Putamen (tissue), 1 donor: ENCODE measurements around the gene CACNA2D3.

ENCODE experiments used
- DNase-seq: peaks from one replicate; pipeline ENCODE4 v3.0.0-alpha.2; 2016; ENCODE audit warnings: low spot score

Gene CACNA2D3

DNA sequence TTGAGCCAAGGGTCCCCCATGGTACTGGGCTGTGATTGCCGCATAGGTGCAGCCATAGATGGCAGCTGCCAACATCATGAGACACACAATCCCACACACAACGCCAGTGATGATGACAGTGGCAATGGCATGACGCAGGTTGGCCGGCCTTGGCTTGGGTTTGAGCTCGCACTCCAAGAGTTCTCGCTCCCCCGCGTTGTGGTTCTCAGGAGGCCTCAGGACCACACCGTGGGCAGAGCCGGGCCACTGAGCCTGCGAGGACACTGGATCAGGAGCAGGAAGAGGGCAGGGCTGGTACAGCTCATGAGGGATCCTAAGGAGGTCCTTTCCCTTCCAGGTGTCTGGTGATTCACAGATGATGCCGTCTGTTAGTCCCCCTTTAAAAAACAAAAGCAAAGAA, 796.2 kb downstream of the CACNA2D3 start:
- no peak for DNase-seq

GRCh38 chr3:54928046-54928770, 805.9 kb downstream of the CACNA2D3 start, which contains the start of gene LRTM1:
TSS of gene LRTM1 (minus strand) at chr3:54928059. CDS start at chr3:54927911, 148 bp downstream.
- no peak for DNase-seq

GRCh38 chr3:54931182-54931581, 808.8 kb downstream of the CACNA2D3 start:
- DNase-seq = peak; percentile 91

DNA sequence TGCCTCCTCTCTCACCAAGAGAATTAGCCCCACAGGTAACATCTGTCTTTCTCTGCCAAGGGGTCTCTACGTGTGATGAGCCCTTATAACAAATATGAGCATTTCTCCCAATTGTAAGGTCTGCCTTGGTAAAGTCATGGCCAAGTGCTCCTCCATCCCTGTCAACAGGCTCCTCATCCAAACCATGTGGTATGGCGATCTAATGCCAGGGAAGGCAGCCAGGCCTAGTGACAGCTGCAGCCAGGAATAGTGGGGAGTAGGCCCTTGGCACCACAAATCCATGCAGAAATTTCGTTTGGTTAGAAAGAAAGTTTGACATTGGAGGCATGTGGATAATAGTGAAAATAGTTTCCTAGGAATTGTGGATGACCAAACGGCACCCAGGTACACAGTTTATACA, 810.3 kb downstream of the CACNA2D3 start:
- DNase-seq = peak; percentile 68

DNA sequence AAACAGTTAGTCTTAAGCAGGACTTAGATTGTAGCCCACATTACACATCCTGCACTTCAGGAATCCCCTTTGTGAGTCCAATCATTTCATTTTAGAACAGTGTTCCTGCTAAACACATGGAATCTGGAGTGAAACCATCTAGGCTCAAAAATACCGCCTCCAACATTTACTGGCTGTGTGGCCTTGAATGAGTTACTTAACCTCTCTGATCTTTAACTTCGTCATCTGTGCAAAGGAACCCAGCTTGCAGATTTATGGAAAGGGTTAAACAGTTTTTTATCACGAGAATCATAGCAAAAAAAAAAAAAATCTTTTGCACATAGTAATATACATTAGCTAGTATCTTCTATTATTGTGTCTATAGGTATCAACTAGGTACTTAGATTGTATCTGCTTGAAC, 813.5 kb downstream of the CACNA2D3 start:
- no peak for DNase-seq

- DNase-seq = no peak
Measured at GRCh38 chr3:54936561-54936960, 814.2 kb downstream of the CACNA2D3 start.

DNA sequence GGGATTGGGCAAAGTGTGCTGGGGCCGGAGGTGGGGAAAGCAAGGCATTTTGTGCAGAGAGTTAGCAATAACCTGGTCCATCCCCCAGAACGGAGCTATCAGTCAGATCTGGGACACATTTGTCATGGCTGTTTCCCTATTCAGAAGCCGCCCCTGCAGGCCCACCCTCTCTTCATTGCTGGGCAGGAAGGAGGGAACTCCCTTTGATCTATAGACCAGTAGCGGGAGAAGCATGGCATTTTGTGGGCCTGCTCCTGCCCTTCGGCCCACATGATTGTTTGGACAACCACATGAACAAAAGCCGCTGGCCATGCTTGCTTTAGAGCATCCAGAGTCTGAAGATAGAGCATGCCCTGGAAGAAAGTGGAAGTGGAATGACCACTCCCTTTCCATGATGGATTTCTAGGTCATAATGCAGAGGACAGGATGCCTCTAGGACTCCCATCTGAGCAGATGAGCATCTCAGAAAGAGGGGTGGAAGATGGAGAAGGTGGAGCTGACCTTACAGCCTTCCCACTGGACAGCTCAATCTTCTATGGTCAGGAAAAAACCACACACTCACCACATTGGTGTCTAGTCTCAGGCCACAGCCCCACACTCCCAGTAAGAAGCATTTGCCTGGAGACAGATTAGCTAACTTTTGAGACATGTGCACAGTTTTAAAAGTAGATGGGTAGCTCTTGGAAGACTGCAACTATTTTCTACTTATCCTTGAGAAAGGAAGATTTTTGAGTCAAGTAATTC, 817.4 kb downstream of the CACNA2D3 start:
- no peak for DNase-seq

GRCh38 chr3:54940971-54941370, 818.6 kb downstream of the CACNA2D3 start:
- no peak for DNase-seq

DNA sequence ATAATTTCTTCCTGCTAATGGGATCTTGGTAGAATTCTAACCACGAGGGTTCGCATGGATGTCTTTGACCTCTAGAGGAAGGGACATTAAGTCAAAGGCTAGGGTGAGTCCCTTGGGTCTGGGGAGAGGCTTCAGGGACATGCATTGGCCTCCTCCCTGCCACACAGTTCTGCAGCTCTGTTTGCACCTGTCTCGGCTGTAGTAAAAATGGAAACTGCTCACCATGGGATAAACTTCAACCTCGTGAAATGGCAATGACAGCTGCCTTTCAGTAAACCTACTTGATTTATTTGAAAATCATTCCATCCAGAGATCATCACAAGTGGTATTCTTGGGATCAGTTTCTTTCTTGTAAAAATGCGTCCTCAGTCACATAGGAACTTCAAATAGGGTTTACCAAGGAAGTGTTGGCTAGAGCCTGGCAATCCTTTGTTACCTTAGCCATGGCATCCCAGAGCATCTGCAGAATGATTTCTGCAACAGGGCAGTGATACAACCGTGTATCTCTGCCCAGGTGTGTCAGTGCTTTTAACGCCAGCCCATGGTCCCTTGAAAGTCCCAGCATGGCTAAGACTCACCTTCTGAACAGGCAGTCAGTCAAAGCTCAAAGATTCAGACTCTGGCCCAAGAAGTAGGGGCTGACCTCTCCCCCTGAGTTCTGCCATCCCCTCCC, 819.5 kb downstream of the CACNA2D3 start:
- no peak for DNase-seq

GRCh38 chr3:54949491-54950044, 827.2 kb downstream of the CACNA2D3 start:
- no peak for DNase-seq

DNA sequence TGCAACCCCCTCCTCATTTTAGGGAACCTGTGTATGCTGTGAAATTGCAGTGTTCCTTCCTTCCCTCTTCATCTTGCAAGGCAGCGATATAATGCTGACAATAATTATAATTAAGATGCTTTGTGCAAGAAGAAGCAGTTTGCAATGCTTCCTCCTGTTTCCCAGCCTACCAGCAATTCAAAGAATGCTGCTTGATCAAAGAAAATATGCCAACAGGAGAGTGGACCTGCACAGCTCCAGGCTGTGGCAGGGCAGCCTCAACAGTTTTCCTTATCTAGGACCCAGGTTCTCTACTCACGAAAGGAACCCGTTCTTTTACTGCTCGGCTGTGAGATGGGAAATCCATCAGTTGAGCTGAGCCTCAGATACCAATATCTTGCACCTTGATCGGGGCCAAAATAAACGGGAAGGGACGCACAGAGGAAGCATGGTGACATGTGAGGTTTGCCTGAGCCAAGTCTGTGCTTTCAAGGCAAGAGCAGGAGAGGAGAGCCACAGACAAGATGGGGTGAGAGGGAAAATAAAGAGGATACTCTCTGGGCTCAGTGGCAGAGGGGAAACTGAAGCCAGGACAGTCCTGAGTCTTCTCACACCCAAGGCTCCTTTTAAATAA, 828.1 kb downstream of the CACNA2D3 start:
- no peak for DNase-seq

DNA sequence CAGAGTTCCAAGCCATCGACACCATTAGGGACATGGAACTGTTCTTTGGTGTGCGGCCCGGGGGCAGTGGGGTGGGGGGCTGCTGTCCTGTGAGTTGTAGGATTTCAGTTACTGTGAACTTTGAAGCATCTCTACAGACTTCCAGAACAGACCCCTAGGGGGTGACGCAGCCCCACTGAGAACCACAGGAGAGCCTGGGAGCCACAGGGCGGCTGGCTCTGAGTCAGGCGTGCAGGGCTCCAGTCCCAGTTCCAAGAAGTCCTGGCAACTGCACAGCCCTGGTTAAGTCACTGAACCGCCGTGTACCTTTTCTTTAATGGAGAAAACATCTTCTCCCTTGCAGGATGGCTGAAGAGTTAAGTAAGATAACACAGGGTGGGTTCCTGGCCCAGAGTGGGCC, 829.1 kb downstream of the CACNA2D3 start:
- DNase-seq = peak; percentile 43

GRCh38 chr3:54954022-54954421, 831.7 kb downstream of the CACNA2D3 start:
- no peak for DNase-seq

DNA sequence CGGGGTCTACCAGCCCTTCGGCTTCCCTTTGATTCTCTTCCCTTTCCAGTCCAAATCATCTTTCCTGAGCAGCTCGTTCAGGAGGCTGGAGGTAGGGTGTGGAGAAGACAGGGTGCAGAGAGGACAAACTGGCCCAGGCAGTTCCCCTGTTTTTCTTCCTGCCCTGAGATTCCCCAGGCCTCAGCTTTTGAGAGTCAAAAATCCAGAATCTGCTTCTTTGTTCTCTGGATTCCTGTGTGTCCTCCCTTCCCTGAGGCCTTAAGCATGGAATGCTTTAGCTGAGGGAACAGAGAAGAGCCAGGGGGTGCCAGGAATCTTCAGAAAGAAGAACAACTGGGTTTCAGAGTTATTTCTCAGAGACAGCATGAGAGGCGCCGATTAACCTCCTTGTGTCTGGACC, 832.2 kb downstream of the CACNA2D3 start:
- DNase-seq = no peak

DNA sequence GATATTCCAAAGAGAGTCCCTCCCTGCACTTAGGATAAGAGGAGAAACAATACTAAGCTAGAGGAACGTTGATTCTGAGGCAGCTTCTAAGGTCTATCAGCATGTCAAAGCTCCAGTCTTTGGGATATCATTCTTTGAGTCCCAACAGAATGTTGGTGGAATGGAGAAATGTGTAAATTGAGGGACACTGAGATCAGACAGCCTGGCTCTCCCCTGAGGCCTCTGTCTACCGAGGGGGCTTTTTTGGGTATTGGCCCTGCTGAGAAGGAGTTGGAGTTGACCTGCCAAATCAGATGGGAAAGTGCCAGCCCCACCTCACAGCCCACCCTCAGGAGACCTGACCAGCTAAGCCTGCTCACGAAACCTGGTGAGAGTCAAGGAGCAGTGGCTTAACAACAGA, 833.1 kb downstream of the CACNA2D3 start:
- DNase-seq = no peak

DNA sequence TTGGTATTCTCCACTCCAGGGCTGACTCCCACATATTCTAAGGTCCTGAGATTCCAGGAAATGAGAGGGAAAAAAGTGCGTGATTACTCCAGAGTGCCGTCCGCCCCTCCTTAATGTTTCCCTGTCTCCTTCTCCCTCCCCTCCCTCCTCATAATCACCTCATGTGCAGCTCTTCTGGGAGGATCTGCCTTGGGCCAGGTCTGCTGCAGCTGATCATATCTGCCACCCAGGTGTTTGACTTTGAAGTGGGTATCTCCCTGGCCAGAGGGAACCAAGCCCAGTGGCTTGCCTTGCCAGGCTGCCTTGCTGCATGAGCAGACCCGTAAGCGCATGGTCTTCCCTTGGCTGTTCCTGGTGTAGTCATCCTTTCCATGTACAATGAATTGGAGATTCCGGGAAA, 833.6 kb downstream of the CACNA2D3 start:
- DNase-seq = no peak

- no peak for DNase-seq
Measured at GRCh38 chr3:54957711-54958110, 835.4 kb downstream of the CACNA2D3 start.

DNA sequence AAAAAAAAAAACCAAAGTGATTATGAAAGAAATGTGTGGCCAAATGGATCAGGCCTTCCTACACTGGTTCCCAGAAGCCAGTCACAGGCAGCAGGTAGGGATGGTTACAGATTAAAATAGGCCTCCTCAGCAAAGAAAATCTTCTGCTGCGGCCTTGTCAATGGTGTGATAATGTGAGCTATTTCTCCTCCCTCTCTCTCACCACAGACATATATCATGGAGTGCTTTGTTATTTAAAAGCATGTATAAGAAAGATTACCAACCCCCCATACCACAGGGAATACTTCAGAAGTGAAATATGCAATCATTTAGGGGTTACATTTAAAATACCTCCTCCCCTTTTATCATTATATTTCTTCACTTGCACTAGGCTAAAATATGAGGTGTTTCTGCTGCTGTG, 837.7 kb downstream of the CACNA2D3 start:
- DNase-seq = no peak

DNA sequence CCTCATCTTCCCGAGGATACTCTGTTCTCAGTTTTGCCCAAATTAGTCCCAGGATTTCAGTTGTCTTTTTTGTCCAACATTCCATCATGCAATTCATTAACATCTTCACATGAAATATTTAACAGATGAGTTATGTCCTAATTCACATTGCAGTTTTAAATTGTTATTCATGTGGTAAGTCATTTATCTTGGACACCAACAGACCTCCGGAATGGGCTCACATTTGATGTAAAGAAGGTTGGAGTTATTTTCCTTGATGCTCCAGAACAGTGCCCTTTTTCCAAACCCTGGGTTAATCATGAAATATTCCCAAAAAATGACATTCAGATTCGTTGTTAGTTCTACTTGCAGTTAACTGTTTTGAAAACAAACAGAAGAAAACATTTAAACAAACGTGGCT, 838.3 kb downstream of the CACNA2D3 start:
- no peak for DNase-seq

GRCh38 chr3:54962200-54962599, 839.8 kb downstream of the CACNA2D3 start:
- DNase-seq = no peak

- no peak for DNase-seq
Measured at GRCh38 chr3:54963641-54964040, 841.3 kb downstream of the CACNA2D3 start.

- DNase-seq = no peak
Measured at GRCh38 chr3:54964081-54964480, 841.7 kb downstream of the CACNA2D3 start.
